ENCODE measurements around the gene IL37.

IL37 gene

GRCh38 chr2:112916145-112916571 lies 5.2 kb downstream of the IL37 start:
- H3K27ac ChIP-seq: no peak overlapping the region
- H3K9me3 ChIP-seq (ENCODE audit: low read depth, low read length): no peaks in the 10 kb centered on the region
- DNase-seq (ENCODE audit: low read depth, low spot score): no peak
- H3K4me3 ChIP-seq: no peak overlapping the region
- H3K36me3 ChIP-seq (ENCODE audit: insufficient read depth, low read length): no peaks in the 10 kb centered on the region
- TF ChIP-seq EZH2 (IDR thresholded peaks at IDR 0.05) (no peak), FOXP2 (optimal IDR thresholded peaks at IDR 0.05; ENCODE audit: control extremely low read depth, extremely low read length, insufficient read depth) (no peak), POLR2AphosphoS5 (IDR thresholded peaks at IDR 0.05; ENCODE audit: borderline replicate concordance, low read depth, low read length) (no peak)
- H3K9ac ChIP-seq (ENCODE audit: insufficient read length): no peak overlapping the region

- Histone ChIP-seq H3K9me3 (ENCODE audit: low read depth, low read length) (no peaks in the 10 kb centered on the region), H3K4me3 (no peak overlapping the region), H3K36me3 (ENCODE audit: insufficient read depth, low read length) (no peaks in the 10 kb centered on the region), H3K9ac (ENCODE audit: insufficient read length) (no peak overlapping the region), H3K27ac (no peak overlapping the region)
- TF ChIP-seq POLR2AphosphoS5 (IDR thresholded peaks at IDR 0.05; ENCODE audit: borderline replicate concordance, low read depth, low read length) (no peak), FOXP2 (optimal IDR thresholded peaks at IDR 0.05; ENCODE audit: control extremely low read depth, extremely low read length, insufficient read depth) (no peak), EZH2 (IDR thresholded peaks at IDR 0.05) (no peak)
- no peak for DNase-seq (ENCODE audit: low read depth, low spot score)
Observed at GRCh38 chr2:112916625-112917247, 5.8 kb downstream of the IL37 start.

- DNase-seq (ENCODE audit: low read depth, low spot score): no peak
- Histone ChIP-seq H3K36me3 (ENCODE audit: insufficient read depth, low read length) (no peaks in the 10 kb centered on the region), H3K4me3 (no peak overlapping the region), H3K9ac (ENCODE audit: insufficient read length) (no peak overlapping the region), H3K27ac (no peak overlapping the region), H3K9me3 (ENCODE audit: low read depth, low read length) (no peaks in the 10 kb centered on the region)
- no peak for TF ChIP-seq FOXP2 (optimal IDR thresholded peaks at IDR 0.05; ENCODE audit: control extremely low read depth, extremely low read length, insufficient read depth)
- no peak for TF ChIP-seq POLR2AphosphoS5 (IDR thresholded peaks at IDR 0.05; ENCODE audit: borderline replicate concordance, low read depth, low read length)
- no peak for TF ChIP-seq EZH2 (IDR thresholded peaks at IDR 0.05)
Observed at GRCh38 chr2:112917856-112918255, 6.9 kb downstream of the IL37 start.

- H3K36me3 ChIP-seq (ENCODE audit: insufficient read depth, low read length): no peaks in the 10 kb centered on the region
- no peak overlapping the region for H3K4me3 ChIP-seq
- no peak for DNase-seq (ENCODE audit: low read depth, low spot score)
- H3K9me3 ChIP-seq (ENCODE audit: low read depth, low read length): no peaks in the 10 kb centered on the region
- no peak overlapping the region for H3K9ac ChIP-seq (ENCODE audit: insufficient read length)
- no peak overlapping the region for H3K27ac ChIP-seq
- TF ChIP-seq FOXP2 (optimal IDR thresholded peaks at IDR 0.05; ENCODE audit: control extremely low read depth, extremely low read length, insufficient read depth): no peak
- no peak for TF ChIP-seq EZH2 (IDR thresholded peaks at IDR 0.05)
- no peak for TF ChIP-seq POLR2AphosphoS5 (IDR thresholded peaks at IDR 0.05; ENCODE audit: borderline replicate concordance, low read depth, low read length)
Observed at GRCh38 chr2:112918256-112918655, 7.3 kb downstream of the IL37 start.

GRCh38 chr2:112919086-112919485 lies 8.1 kb downstream of the IL37 start:
- Histone ChIP-seq H3K9ac (ENCODE audit: insufficient read length) (no peak overlapping the region), H3K9me3 (ENCODE audit: low read depth, low read length) (no peaks in the 10 kb centered on the region), H3K4me3 (no peak overlapping the region), H3K36me3 (ENCODE audit: insufficient read depth, low read length) (no peaks in the 10 kb centered on the region), H3K27ac (no peak overlapping the region)
- TF ChIP-seq FOXP2 (optimal IDR thresholded peaks at IDR 0.05; ENCODE audit: control extremely low read depth, extremely low read length, insufficient read depth) (no peak), EZH2 (IDR thresholded peaks at IDR 0.05) (no peak), POLR2AphosphoS5 (IDR thresholded peaks at IDR 0.05; ENCODE audit: borderline replicate concordance, low read depth, low read length) (no peak)
- no peak for DNase-seq (ENCODE audit: low read depth, low spot score)

GRCh38 chr2:112920923-112921532 lies 10.1 kb downstream of the IL37 start:
- Histone ChIP-seq H3K27ac (no peak overlapping the region), H3K4me3 (no peak overlapping the region), H3K36me3 (ENCODE audit: insufficient read depth, low read length) (no peaks in the 10 kb centered on the region), H3K9me3 (ENCODE audit: low read depth, low read length) (no peaks in the 10 kb centered on the region), H3K9ac (ENCODE audit: insufficient read length) (no peak overlapping the region)
- no peak for TF ChIP-seq FOXP2 (optimal IDR thresholded peaks at IDR 0.05; ENCODE audit: control extremely low read depth, extremely low read length, insufficient read depth)
- TF ChIP-seq EZH2 (IDR thresholded peaks at IDR 0.05): no peak
- TF ChIP-seq POLR2AphosphoS5 (IDR thresholded peaks at IDR 0.05; ENCODE audit: borderline replicate concordance, low read depth, low read length): no peak
- DNase-seq (ENCODE audit: low read depth, low spot score): no peak

GRCh38 chr2:112921982-112922381 lies 11.0 kb downstream of the IL37 start:
- Histone ChIP-seq H3K9me3 (ENCODE audit: low read depth, low read length) (no peaks in the 10 kb centered on the region), H3K4me3 (no peak overlapping the region), H3K36me3 (ENCODE audit: insufficient read depth, low read length) (no peaks in the 10 kb centered on the region), H3K9ac (ENCODE audit: insufficient read length) (no peak overlapping the region), H3K27ac (no peak overlapping the region)
- TF ChIP-seq EZH2 (IDR thresholded peaks at IDR 0.05): no peak
- TF ChIP-seq FOXP2 (optimal IDR thresholded peaks at IDR 0.05; ENCODE audit: control extremely low read depth, extremely low read length, insufficient read depth): no peak
- no peak for TF ChIP-seq POLR2AphosphoS5 (IDR thresholded peaks at IDR 0.05; ENCODE audit: borderline replicate concordance, low read depth, low read length)
- DNase-seq (ENCODE audit: low read depth, low spot score): no peak

- H3K36me3 ChIP-seq (ENCODE audit: insufficient read depth, low read length): no peaks in the 10 kb centered on the region
- no peak for DNase-seq (ENCODE audit: low read depth, low spot score)
- H3K9me3 ChIP-seq (ENCODE audit: low read depth, low read length): no peaks in the 10 kb centered on the region
- no peak overlapping the region for H3K4me3 ChIP-seq
- no peak overlapping the region for H3K27ac ChIP-seq
- H3K9ac ChIP-seq (ENCODE audit: insufficient read length): no peak overlapping the region
- TF ChIP-seq EZH2 (IDR thresholded peaks at IDR 0.05) (no peak), FOXP2 (optimal IDR thresholded peaks at IDR 0.05; ENCODE audit: control extremely low read depth, extremely low read length, insufficient read depth) (no peak), POLR2AphosphoS5 (IDR thresholded peaks at IDR 0.05; ENCODE audit: borderline replicate concordance, low read depth, low read length) (no peak)
Observed at GRCh38 chr2:112923237-112923966, 12.4 kb downstream of the IL37 start.
